Left lung (tissue), 10 donors: Measurements from ENCODE around the gene HUWE1. TPM values are rescaled to one million over a fixed set of nuclear protein-coding genes. Genes with fewer than 3 reads are reported as not detected.
"Not testable (repeated sequence)": the region's sequence is repeated elsewhere in the genome, so short reads cannot be mapped to it uniquely, and the experiment has no call there.

Experiments used
- ATAC-seq: fragments of 200-7000 bp; cut with Tn5 transposase; one replicate; pipeline ENCODE4 v1.9.1; 2020; ENCODE audit warnings: moderate library complexity
- DNase-seq, 4 donors: peaks; one replicate each; pipeline ENCODE4 v3.0.0-alpha.2; 2013 to 2020
- H3K27ac ChIP-seq, 2 donors: fragments of 200-600 bp; sonication (generic) in 1 of 2; one replicate each; pipeline versions ENCODE4 v1.5.0 to v1.8.0; 2020 to 2021
- H3K27me3 ChIP-seq, 2 donors: fragments of 200-600 bp; sonication (generic) in 1 of 2; one replicate each; pipeline versions ENCODE4 v1.5.0 to v1.8.0; 2020 to 2021
- H3K36me3 ChIP-seq, 2 donors: fragments of 200-600 bp; sonication (generic) in 1 of 2; one replicate each; pipeline versions ENCODE4 v1.5.0 to v1.8.0; 2020 to 2021
- H3K4me1 ChIP-seq, 2 donors: fragments of 200-600 bp; one replicate each; pipeline ENCODE4 v1.8.0; 2021
- H3K4me3 ChIP-seq, 2 donors: fragments of 200-600 bp; sonication (generic) in 1 of 2; one replicate each; pipeline versions ENCODE4 v1.5.0 to v1.8.0; 2020 to 2021; ENCODE audit warnings: mild to moderate bottlenecking in 1 of 2
- H3K9me3 ChIP-seq, 2 donors: fragments of 200-600 bp; sonication (generic) in 1 of 2; one replicate each; pipeline versions ENCODE4 v1.5.0 to v1.8.0; 2020 to 2021
- intact Hi-C, 2 donors: fragments of 100-400 bp; cut with DNase I; formaldehyde crosslinking; loops; one replicate each; pipeline versions ENCODE4 v1.11.2 to v1.14.2; 2022
- polyA plus RNA-seq, 6 donors: library from polyadenylated mRNA; unstranded; fragments of 120-200 nt; gene quantifications; one replicate each; pipeline ENCODE4 v1.2.1, GENCODE V29; 2013; ENCODE audit not compliant: insufficient read length in 6 of 6
- total RNA-seq, 2 donors: library from RNA; stranded (reverse); fragmentation: NEBNext Ultra II Directional; extraction: Animal tissue kit (Norgen Biotek cat#: 25700); gene quantifications; one replicate each; pipeline ENCODE4 v1.2.1, GENCODE V29; 2021
- TF ChIP-seq, protein P1 (sequence below), 2 donors: fragments of 200-600 bp; sonication (generic) in 1 of 2; IDR thresholded peaks; one replicate each; pipeline versions ENCODE4 v1.5.0 to v1.8.0; 2021; ENCODE audit warnings: antibody characterized with exemption in 2 of 2
- donor health status: DM: no; HTN: yes; CAD: no.
- donor health status: DM: no; HTN: no; CAD: no.

Gene HUWE1
- total and polyA plus RNA-seq, 8 donors = 138 to 200 (median 152) TPM

DNA sequence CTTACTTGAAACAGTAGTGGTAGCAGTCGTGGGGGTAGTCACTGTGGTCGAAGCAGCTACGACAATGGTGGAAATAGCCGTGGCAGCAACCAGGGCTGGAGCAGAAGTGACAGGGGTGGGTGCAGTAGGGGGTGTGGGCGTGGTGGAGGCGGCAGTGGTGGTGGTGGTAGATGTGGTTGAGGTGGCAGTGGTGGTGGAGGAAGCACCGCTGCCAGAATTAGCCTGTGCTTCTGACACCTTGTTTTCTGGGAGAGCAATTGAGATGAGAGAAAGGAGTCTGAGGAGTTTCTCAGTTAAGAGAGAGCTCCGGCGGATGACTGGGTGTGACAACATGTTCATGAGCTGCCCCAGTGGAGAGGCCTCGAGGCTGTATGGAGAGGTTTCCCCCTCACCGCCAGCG, 138.9 kb downstream of the HUWE1 start:
- intact Hi-C loops = no loop called here
- Histone ChIP-seq H3K36me3 (peaks cover 0 to 99% of the 10 kb centered on the region in 2 donors), H3K9me3 (no peaks in the 10 kb centered on the region), H3K27me3 (no peaks in the 10 kb centered on the region), H3K4me3 (no peak overlapping the region), H3K4me1 (no peaks in the 10 kb centered on the region), H3K27ac (no peak overlapping the region)
- TF ChIP-seq, protein P1, sequence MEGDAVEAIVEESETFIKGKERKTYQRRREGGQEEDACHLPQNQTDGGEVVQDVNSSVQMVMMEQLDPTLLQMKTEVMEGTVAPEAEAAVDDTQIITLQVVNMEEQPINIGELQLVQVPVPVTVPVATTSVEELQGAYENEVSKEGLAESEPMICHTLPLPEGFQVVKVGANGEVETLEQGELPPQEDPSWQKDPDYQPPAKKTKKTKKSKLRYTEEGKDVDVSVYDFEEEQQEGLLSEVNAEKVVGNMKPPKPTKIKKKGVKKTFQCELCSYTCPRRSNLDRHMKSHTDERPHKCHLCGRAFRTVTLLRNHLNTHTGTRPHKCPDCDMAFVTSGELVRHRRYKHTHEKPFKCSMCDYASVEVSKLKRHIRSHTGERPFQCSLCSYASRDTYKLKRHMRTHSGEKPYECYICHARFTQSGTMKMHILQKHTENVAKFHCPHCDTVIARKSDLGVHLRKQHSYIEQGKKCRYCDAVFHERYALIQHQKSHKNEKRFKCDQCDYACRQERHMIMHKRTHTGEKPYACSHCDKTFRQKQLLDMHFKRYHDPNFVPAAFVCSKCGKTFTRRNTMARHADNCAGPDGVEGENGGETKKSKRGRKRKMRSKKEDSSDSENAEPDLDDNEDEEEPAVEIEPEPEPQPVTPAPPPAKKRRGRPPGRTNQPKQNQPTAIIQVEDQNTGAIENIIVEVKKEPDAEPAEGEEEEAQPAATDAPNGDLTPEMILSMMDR (IDR thresholded peaks at IDR 0.05) = no peak
- DNase-seq = no peak
- ATAC-seq = no peak

DNA sequence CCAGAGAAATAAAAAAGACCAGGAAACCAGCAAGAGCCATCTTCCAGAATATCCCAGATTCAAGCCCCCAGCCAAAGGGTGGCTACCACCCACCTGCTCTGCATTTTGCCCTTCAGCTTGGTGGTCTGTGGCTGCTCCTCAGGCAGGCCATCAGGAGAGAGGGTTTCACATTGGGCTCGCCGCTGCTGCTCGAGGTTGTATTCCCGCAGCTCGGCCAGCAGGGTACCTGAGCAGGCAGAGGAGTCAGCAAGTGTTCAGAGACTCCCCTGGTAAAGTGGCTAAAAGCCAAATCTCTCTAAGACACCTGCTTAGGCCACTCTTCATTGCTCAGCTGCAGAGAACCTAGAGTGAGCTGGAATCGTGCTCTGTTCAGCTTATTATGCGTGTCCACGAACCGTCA, 141.6 kb downstream of the HUWE1 start:
- DNase-seq = no peak

DNA sequence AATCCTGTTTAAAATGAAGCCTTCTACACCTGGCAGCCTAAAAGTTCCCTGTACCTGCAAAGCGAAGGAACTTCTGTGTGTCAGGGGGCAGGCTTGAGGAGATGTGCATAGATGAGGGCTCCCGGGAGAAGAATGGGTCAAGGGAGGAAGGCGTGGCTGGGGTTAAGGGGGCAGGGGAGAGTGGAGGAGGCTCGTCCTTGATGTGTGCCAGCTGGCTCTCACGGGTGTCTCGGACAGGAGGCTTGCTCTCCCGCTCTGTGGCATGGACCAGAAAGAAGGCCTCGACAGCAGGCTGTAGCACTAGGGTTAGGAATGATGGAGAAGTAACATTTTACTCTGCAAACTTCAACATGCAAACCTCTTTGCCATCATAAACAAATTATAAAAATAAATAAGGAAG, 147.7 kb downstream of the HUWE1 start:
- H3K27ac ChIP-seq = no peak overlapping the region
- no peaks in the 10 kb centered on the region for H3K9me3 ChIP-seq
- ATAC-seq (no peak), DNase-seq (no peak)
- H3K4me3 ChIP-seq = no peak overlapping the region
- peaks cover 0 to 98% of the 10 kb centered on the region in 2 donors for H3K36me3 ChIP-seq
- intact Hi-C loops = no loop called here
- no peaks in the 10 kb centered on the region for H3K4me1 ChIP-seq
- TF ChIP-seq, protein P1 (IDR thresholded peaks at IDR 0.05) = no peak
- no peaks in the 10 kb centered on the region for H3K27me3 ChIP-seq

More for the DNA sequence above, 141.6 kb downstream of the HUWE1 start:
- no peak for ATAC-seq
- TF ChIP-seq, protein P1 (IDR thresholded peaks at IDR 0.05) = no peak
- peaks cover 0 to 98% of the 10 kb centered on the region in 2 donors for H3K36me3 ChIP-seq
- intact Hi-C loops = no loop called here
- H3K27me3 ChIP-seq = no peaks in the 10 kb centered on the region
- no peaks in the 10 kb centered on the region for H3K9me3 ChIP-seq
- no peaks in the 10 kb centered on the region for H3K4me1 ChIP-seq
- no peak overlapping the region for H3K4me3 ChIP-seq
- no peak overlapping the region for H3K27ac ChIP-seq

DNA sequence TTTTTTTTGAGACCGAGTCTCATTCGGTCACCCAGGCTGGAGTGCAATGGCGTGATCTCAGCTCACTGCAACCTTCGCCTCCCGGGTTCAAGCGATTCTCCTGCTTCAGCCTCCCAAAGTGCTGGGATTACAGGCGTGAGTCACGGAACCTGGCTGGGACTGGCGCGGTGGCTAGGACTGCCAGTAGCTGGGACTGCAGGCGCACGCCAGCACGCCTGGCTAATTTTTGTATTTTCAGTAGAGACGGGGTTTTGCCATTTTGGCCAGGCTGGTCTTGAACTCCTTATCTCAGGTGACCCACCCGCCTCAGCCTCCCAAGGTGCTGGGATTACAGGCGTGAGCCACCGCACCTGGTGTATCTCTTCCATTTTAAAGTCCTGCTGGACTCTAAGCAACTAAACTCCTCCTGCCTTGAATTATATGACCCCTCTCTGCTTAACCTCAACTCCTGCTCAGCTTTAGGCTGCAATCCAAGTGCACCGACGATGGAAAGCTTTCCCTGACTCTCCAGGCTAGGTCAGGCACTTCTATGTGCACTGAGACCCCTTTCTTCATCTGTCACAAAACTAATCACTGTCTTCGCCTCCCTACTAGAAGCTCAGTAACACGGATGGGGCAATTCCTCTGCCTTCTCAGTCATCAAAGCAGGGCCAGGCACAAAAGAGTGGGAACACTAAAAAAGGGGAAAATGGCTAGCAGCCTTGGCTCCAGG, 155.1 kb downstream of the HUWE1 start:
- ATAC-seq, H3K9me3 ChIP-seq, intact Hi-C loops, H3K4me3 ChIP-seq, H3K4me1 ChIP-seq, H3K27ac ChIP-seq, H3K27me3 ChIP-seq, DNase-seq: not testable (repeated sequence)
- peaks cover 0 to 41% of the 10 kb centered on the region in 2 donors for H3K36me3 ChIP-seq

DNA sequence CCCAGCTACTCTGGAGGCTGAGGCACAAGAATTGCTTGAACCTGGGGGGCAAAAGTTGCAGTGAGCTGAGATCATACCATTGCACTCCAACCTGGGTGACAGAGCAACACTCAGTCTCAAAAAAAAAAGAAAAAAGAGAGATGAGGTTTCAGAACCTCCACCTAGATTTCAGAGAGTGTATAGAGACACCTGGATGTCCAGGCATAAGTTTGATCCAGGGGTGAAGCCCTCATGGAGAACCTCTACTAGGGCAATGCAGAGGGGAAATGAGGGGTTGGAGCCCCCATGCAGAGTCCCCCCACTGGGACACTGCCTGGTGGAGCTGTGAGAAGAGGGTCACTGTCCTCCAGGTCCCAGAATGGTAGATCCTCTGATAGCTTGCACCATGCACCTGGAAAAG, 159.5 kb downstream of the HUWE1 start:
- ATAC-seq = no peak
- TF ChIP-seq, protein P1 (IDR thresholded peaks at IDR 0.05) = no peak
- Histone ChIP-seq H3K27ac (no peak overlapping the region), H3K9me3 (no peaks in the 10 kb centered on the region), H3K27me3 (no peaks in the 10 kb centered on the region), H3K4me3 (no peak overlapping the region), H3K36me3 (no peaks in the 10 kb centered on the region), H3K4me1 (no peaks in the 10 kb centered on the region)
- intact Hi-C loops = no loop called here
- no peak for DNase-seq

DNA sequence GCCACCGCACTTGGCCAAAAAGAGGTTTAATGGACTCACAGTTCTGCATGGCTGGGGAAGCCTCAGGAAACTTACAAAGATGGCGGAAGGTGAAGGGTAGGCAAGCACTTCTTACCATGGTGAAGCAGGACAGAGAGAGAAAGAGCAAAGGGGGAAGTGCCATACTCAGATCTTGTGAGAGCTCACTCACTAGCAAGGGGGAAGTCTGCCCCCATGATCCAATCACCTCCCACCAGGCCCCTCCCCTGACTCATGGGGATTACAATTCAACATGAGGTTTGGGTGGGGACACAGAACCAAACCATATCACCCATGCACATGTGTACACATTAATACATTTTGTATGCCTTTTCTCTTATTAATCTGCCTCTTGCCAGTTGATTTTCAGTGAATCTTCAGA, 175.2 kb downstream of the HUWE1 start:
- ATAC-seq (no peak), DNase-seq (no peak)
- H3K4me3 ChIP-seq = no peak overlapping the region
- no peaks in the 10 kb centered on the region for H3K36me3 ChIP-seq
- intact Hi-C loops = no loop called here
- TF ChIP-seq, protein P1 (IDR thresholded peaks at IDR 0.05) = no peak
- peaks cover 0 to 3% of the 10 kb centered on the region in 2 donors for H3K27me3 ChIP-seq
- H3K9me3 ChIP-seq = no peaks in the 10 kb centered on the region
- no peaks in the 10 kb centered on the region for H3K4me1 ChIP-seq
- no peak overlapping the region for H3K27ac ChIP-seq

DNA sequence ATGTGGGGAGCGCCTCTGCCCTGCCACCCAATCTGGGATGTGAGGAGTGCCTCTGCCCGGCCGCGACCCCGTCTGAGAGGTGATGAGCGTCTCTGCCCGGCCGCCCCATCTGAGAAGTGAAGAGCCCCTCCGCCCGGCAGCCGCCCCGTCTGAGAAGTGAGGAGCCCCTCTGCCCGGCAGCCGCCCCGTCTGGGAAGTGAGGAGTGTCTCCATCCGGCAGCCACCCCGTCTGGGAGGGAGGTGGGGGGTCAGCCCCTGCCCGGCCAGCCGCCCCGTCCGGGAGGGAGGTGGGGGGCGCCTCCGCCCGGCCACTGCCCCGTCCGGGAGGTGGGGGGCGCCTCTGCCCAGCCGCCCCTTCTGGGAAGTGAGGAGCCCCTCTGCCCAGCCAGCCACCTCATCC, 182.5 kb downstream of the HUWE1 start:
- H3K27me3 ChIP-seq, H3K36me3 ChIP-seq, H3K4me3 ChIP-seq, ATAC-seq, H3K27ac ChIP-seq, H3K4me1 ChIP-seq, intact Hi-C loops, H3K9me3 ChIP-seq, DNase-seq: not testable (repeated sequence)
